Activated naive CD4-positive, alpha-beta T cell treated with anti-CD3 and anti-CD28 coated beads, Interleukin-2, amount 50 U/mL, for 24 hours (primary cell): Measurements from ENCODE around the gene OVOL3.
"Not testable (repeated sequence)": the region's sequence is repeated elsewhere in the genome, so short reads cannot be mapped to it uniquely, and the experiment has no call there.

Experiments used
- H3K27ac Mint-ChIP-seq: one replicate; pipeline ENCODE4 v1.8.0; 2021; ENCODE audit warnings: mild to moderate bottlenecking, mixed read lengths
- H3K27me3 Mint-ChIP-seq: one replicate; pipeline ENCODE4 v1.8.0; 2021; ENCODE audit warnings: mixed read lengths
- H3K36me3 Mint-ChIP-seq: one replicate; pipeline ENCODE4 v1.8.0; 2021; ENCODE audit warnings: mixed read lengths
- H3K4me1 Mint-ChIP-seq: one replicate; pipeline ENCODE4 v1.8.0; 2021; ENCODE audit warnings: mixed read lengths
- H3K4me3 Mint-ChIP-seq: one replicate; pipeline ENCODE4 v1.8.0; 2021; ENCODE audit warnings: mild to moderate bottlenecking, mixed read lengths
- H3K9me3 Mint-ChIP-seq: one replicate; pipeline ENCODE4 v1.8.0; 2021; ENCODE audit warnings: mixed read lengths

Gene OVOL3

DNA sequence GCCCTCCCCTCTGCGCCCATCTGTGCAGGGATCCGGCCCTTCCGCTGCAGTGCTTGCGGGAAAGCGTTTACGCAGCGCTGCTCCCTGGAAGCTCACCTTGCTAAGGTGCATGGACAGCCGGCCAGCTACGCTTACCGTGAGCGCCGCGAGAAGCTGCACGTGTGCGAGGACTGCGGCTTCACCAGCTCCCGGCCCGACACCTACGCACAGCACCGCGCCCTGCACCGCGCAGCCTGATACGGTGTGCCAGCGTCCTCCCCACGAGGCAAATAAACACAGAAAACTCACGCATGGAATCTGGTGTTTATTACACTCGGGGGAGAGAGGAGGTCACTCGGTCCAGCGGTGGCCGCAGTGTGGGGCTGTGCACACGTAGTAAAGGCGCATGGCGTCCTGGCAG, 2.5 kb downstream of the OVOL3 start:
- Mint-ChIP-seq H3K27me3 (no peaks in the 10 kb centered on the region), H3K27ac (no peak overlapping the region), H3K36me3 (peaks cover 7% of the 10 kb centered on the region), H3K4me3 (peak overlapping the region; percentile 89), H3K4me1 (peaks cover 38% of the 10 kb centered on the region), H3K9me3 (no peaks in the 10 kb centered on the region)

DNA sequence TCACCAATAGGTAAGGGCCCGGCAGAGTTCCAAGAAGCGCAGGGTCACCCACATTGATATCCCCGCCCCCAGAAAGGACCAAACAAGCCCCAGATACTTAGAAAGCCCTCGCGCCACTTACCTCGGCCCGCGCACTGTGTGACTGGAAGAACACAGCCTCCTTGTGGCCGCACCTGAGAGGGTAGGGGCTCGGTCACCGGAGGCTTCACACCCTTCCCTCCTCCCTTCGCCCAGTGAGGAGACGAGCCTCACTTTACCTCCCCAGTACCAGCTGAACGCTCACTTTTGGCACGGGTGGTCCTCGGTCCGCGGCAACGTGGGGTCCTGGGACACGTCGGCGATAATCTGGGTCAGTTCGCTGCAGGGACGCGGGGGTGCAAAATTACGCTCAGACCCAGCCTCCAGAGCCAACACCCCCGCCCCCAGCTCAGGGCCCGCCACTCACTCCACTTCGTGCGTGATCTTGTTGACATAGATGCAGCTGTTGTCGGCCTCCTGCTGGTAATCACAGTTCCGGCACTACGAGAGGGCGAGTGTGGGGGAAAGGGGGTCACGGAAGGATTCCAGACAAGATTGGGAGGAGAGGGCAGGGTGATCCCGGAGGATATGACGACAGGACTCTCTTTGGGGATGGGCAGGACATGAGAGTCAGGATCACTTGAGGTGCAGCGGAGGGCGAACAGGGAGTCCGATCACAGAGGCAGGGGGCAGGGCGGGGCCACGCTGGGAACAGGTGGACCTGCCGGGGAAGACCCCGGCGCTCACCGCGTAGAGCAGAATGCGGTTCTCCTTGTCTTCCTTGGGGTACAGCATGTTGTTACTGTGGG, 3.2 kb downstream of the OVOL3 start:
- Mint-ChIP-seq H3K4me3 (peak overlapping the region; percentile 89), H3K27me3 (no peaks in the 10 kb centered on the region), H3K9me3 (no peaks in the 10 kb centered on the region), H3K4me1 (peaks cover 38% of the 10 kb centered on the region), H3K27ac (peak overlapping the region; percentile 99), H3K36me3 (peaks cover 7% of the 10 kb centered on the region)

DNA sequence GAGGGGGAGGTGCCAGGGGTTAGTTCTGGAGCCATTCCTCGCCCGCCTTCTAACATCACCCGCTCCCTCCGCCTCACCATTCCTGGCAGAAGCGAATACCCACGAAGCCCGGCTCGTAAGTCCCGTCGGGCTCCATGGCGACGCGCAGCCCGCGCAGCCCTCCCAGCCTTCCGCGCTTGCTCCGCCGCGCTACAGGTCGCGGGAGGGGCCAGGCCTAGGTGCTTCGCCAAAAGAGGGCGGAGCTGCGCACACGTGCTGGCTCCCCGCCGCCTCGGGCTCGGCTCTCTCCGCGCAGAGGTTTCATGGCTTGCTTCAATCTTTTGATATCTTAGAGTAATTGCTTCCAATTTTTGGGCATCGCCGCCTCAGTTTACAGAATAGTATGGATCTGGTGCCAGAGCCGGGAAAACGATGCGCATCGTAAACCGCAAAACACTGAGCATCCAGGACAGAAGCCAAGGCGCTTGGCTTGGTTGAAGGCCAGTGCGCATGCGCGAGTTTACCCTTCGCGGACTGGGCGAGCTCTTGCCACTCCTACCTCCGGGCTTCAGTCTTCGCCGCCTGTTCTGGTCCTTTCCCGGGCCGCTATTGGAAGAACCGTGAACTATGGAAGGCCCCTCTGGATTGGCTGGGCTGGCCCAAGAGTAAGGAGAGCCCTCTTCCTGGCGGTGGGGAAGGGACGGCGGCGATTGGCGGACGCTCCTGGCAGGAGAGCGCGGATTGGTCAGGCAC, 3.9 kb downstream of the OVOL3 start, which contains the start of gene POLR2I:
POLR2I (minus strand) TSS at position 155 of the 732 bp plus-strand sequence; CDS start at position 136, 19 bp downstream.
- H3K4me1 Mint-ChIP-seq, result peaks cover 39% of the 10 kb centered on the region

DNA sequence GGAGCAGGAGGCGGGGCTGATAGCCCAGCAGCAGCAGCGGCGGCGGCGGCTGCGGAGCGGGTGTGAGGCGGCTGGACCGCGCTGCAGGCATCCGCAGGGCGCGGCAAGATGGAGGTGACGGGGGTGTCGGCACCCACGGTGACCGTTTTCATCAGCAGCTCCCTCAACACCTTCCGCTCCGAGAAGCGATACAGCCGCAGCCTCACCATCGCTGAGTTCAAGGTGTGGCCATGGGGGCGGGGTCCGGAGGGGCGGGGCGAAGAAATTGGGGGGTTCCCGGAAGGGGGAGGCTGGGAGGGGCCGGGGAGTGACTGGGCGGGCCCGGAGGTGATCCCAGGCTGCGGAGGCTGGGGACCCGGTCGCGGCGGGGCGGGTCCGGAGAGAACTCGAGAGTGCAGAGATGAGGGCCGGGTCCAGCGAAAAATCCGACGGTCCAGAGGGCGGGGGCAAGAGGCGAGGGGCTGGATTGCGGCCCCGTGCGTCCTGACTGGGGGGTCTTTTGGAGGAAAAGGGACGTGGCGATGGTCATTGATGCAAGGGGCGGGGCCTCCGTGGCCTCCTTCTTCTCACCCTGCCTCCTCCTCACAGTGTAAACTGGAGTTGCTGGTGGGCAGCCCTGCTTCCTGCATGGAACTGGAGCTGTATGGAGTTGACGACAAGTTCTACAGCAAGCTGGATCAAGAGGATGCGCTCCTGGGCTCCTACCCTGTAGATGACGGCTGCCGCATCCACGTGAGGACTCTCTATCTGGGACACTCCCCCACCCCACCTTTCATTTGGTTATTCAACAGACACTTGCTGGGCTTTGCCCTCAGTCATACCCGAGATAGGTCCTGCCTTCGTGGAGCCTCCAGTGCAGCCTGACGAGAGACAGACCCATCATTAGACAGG, 4.8 kb downstream of the OVOL3 start, which contains the start of gene TBCB:
TBCB (plus strand) TSS at position 16 of the 891 bp plus-strand sequence; CDS start at position 109, 93 bp downstream.
- Mint-ChIP-seq H3K4me1 (peaks cover 42% of the 10 kb centered on the region), H3K27me3 (no peaks in the 10 kb centered on the region), H3K27ac (peak within 1 kb of the TSS; percentile 99), H3K9me3 (no peaks in the 10 kb centered on the region), H3K4me3 (peak within 1 kb of the TSS; percentile 89), H3K36me3 (peaks cover 10% of the 10 kb centered on the region)

More for the DNA sequence above, 3.9 kb downstream of the OVOL3 start, which contains the start of gene POLR2I:
- Mint-ChIP-seq H3K36me3 (peaks cover 8% of the 10 kb centered on the region), H3K27me3 (no peaks in the 10 kb centered on the region), H3K27ac (peak within 1 kb of the TSS; percentile 99), H3K4me3 (peak within 1 kb of the TSS; percentile 89), H3K9me3 (no peaks in the 10 kb centered on the region)

DNA sequence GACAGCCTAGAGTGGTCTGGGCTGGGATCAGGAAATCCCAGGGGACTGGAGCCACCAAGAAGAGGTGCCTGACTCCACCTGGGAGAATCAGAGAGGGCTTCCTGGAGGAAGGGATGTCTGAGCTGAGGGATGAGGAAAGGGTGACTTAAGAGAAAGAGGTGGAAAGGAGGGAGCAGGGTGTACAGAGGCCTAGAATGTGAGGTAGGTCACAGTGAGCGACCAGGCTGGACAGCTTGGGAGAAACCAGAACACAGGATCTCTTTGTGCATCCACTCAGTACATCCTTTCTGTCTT, 5.3 kb downstream of the OVOL3 start:
- Mint-ChIP-seq H3K27ac (no peak overlapping the region), H3K4me1 (peaks cover 42% of the 10 kb centered on the region), H3K4me3 (peak overlapping the region; percentile 89), H3K9me3 (no peaks in the 10 kb centered on the region), H3K27me3 (no peaks in the 10 kb centered on the region), H3K36me3 (peaks cover 10% of the 10 kb centered on the region)

DNA sequence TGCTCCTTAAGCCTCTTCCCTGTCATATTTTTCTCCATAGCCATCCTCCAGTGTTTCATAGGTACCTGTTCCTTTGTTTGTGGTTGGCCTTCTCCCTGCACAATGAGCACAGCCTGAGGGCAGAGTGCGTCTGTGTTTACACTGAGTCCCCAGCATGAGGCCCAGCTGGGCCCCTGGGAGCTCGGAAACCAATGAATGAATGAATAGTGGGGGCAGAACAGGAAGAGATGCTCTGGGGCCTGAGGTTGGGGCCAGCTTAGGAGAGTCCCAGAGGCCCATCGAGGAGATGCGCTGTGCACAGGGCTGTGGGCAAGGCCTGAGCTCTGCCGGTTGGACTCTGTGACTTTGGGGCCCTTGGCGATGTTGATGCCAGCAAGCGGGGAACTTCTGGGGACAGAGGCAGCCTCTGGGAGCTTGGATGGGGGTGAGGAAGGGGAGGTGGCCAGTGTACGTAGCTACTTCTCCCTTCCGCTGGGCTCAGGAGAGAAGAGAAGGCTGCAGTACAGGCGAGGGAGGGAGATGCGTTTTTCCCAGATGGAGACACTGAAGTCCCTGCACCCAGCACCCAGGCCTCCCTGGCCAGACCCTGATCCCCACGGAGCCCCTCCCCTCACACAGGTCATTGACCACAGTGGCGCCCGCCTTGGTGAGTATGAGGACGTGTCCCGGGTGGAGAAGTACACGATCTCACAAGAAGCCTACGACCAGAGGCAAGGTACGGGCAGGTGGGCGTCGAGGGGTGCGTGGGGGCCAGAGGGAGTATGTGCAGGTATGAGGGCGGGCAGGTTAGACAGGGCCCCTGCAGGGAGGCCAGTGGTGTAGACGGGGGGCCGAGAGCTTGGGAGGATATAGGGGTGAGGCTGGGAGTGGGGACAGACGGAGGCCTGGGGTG, 9.4 kb downstream of the OVOL3 start:
- Mint-ChIP-seq H3K27me3 (no peaks in the 10 kb centered on the region), H3K27ac (no peak overlapping the region), H3K36me3 (peaks cover 8% of the 10 kb centered on the region), H3K4me3 (no peak overlapping the region), H3K4me1 (peaks cover 25% of the 10 kb centered on the region), H3K9me3 (no peaks in the 10 kb centered on the region)

DNA sequence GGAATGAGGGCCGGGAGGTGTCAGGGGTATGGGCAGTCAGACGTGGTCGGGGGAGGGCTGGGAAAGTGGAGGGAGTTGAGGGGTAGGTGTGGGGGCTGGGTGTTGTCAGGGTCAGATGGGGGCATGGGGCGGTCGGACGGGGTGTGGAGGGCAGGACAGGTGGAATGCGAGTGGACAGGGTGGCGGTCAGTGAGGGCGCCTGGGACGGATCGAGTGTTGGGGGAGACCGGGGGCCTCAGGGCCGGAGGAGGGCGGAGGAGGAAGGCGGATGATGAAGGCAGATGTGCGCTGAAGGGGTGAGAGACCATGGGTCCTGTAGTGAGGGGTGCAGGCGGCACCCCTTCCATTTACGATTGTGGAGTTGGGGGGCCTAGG, 10.0 kb downstream of the OVOL3 start:
- Mint-ChIP-seq H3K36me3 (peaks cover 13% of the 10 kb centered on the region), H3K9me3 (no peaks in the 10 kb centered on the region), H3K4me1 (peaks cover 30% of the 10 kb centered on the region), H3K4me3 (no peak overlapping the region), H3K27me3 (no peaks in the 10 kb centered on the region), H3K27ac (no peak overlapping the region)

DNA sequence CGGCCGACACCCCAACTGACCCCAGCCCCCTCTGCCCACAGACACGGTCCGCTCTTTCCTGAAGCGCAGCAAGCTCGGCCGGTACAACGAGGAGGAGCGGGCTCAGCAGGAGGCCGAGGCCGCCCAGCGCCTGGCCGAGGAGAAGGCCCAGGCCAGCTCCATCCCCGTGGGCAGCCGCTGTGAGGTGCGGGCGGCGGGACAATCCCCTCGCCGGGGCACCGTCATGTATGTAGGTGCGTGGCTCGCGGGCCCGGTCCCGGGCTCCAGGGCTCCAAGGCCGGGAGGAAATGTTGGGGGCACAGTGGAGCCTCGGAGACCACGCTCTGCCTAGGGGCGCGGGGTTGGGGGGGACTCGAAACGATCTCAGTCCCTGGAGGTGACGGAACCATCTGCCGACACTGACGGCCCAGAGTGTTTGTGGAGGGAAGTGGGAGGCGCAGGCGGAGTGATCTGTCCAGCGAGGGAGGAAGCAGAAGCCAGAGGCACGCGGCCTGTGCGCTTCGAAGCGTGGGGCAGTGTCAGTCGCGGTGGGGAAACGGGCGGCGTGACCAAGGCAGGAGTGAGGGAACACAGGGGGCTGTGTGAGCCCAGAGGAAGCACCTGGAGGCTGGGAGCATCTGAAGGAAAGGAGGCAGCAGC, 10.7 kb downstream of the OVOL3 start:
- Mint-ChIP-seq H3K4me1 (peaks cover 24% of the 10 kb centered on the region), H3K9me3 (no peaks in the 10 kb centered on the region), H3K27me3 (no peaks in the 10 kb centered on the region), H3K27ac (peak overlapping the region; percentile 55), H3K4me3 (no peak overlapping the region), H3K36me3 (peaks cover 13% of the 10 kb centered on the region)

DNA sequence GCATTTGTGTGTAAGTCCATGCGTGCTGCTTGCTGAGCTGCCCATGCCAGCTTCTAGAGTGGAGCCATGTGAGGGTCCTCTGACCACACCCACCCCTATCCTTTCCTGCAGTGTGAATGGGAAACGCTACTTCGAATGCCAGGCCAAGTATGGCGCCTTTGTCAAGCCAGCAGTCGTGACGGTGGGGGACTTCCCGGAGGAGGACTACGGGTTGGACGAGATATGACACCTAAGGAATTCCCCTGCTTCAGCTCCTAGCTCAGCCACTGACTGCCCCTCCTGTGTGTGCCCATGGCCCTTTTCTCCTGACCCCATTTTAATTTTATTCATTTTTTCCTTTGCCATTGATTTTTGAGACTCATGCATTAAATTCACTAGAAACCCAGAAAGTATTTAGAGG, 14.6 kb downstream of the OVOL3 start:
- Mint-ChIP-seq H3K36me3 (peaks cover 7% of the 10 kb centered on the region), H3K4me3 (no peak overlapping the region), H3K9me3 (no peaks in the 10 kb centered on the region), H3K27me3 (no peaks in the 10 kb centered on the region), H3K27ac (peak overlapping the region; percentile 51), H3K4me1 (peaks cover 15% of the 10 kb centered on the region)

DNA sequence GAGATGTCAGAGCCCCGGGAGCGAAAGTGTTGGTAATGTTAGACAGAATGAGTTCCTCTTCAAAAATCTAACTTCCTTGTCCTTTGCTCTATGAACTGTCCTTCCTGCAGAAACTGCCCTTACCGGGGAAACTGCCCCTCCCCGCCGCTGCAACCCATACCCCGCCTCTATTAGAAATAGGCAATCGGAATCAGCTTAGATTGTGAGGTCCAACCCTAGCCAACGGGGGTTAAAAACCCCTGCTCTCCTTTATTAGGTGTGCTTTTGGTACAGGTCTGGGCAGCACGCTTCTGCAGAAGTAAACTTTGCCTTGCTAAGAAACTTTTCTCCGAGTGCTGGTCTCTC, 17.4 kb downstream of the OVOL3 start:
- Mint-ChIP-seq H3K4me3 (peak overlapping the region; percentile 91), H3K36me3 (peaks cover 4% of the 10 kb centered on the region), H3K27ac (peak overlapping the region; percentile 99), H3K9me3 (no peaks in the 10 kb centered on the region), H3K4me1 (peaks cover 29% of the 10 kb centered on the region), H3K27me3 (no peaks in the 10 kb centered on the region)

DNA sequence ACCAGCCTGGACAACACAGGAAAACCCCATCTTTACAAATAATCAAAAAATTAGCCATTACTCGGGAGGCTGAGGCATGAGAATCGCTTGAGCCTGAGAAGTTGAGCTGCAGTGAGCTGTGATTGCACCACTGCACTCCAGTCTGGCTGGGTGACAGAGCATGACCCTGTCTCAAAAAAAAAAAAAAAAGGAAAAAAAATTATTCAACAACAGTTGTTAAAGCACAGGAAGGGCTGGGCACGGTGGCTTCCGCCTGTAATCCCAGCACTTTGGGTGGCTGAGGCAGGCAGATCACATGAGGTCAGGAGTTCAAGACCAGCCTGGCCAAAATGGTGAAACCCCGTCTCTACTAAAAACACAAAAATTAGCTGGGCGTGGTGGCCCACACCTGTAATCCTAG, 20.3 kb downstream of the OVOL3 start:
- H3K9me3 Mint-ChIP-seq, H3K27me3 Mint-ChIP-seq, H3K27ac Mint-ChIP-seq, H3K36me3 Mint-ChIP-seq, H3K4me3 Mint-ChIP-seq: not testable (repeated sequence)
- peaks cover 26% of the 10 kb centered on the region for H3K4me1 Mint-ChIP-seq

DNA sequence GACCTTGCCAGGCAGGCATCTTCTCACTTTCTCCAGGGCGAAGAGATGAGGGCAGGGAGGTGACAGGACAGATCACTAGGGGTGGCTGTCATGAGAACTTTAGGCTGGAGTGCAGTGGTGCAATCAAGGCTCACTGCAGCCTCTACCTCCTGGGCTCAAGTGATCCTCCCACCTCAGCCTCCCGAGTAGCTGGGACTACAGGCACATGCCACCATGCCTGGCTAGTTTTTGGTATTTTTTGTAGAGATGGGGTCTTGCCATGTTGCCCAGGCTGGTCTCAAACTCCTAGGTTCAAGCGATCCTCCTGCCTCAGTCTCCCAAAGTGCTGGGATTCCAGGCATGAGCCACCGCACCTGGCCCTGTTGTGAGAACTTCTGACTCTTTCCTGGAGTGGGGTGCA, 23.9 kb downstream of the OVOL3 start:
- H3K27ac Mint-ChIP-seq, H3K4me3 Mint-ChIP-seq, H3K36me3 Mint-ChIP-seq, H3K9me3 Mint-ChIP-seq, H3K27me3 Mint-ChIP-seq: not testable (repeated sequence)
- peaks cover 16% of the 10 kb centered on the region for H3K4me1 Mint-ChIP-seq

DNA sequence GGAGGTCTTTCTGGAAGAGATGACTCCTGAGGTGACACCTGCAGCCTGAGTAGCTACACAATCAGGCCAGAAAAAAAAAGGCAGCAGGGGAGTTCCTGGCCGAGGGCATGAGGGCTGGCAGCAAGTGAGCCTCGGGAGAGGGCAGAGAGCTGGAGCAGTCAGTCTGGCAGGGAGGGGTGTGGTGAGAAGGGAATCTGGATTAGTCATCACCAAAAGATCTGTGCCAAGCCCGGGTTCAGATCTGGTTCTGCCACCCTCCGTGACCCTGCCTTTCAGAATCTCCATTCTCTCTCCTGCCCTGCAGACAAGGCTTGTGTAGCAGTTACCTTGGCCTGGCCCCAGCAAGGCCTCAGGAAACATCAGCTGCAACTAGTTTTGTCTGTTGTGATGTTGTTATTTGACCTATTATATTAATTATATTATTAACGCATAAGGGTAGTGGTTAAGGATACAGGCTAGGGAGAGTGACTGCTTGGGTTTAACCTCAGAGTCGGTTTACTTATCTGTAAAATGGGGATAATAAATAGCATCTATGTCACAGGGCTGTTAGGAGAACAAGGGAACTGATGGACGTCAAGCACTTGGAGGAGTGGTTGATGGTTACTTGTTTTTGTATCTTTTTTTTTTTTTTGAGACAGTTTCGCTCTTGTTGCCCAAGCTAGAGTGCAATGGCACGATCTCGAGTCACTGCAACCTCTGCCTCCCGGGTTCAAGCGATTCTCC, 26.2 kb downstream of the OVOL3 start:
- Mint-ChIP-seq H3K27ac (peak overlapping the region; percentile 84), H3K4me1 (peaks cover 21% of the 10 kb centered on the region), H3K27me3 (no peaks in the 10 kb centered on the region), H3K9me3 (no peaks in the 10 kb centered on the region), H3K36me3 (peaks cover 4% of the 10 kb centered on the region), H3K4me3 (no peak overlapping the region)

DNA sequence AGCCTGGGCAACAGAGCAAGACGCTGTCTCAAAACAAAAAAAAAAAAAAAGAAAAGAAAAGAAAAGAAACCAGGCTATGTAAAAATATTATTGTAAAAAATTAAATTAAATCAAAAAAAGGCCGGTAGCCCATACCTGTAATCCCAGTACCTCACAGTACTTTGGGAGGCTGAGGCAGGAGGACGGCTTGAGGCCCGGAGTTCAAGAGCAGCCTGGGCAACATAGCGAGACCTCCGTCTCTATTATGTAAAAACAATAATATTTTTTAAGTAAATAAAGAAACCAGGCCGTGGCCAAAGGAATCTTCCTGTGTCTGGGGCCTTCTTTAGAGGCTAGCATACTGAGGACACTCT, 28.2 kb downstream of the OVOL3 start:
- no peak overlapping the region for H3K27ac Mint-ChIP-seq
- peak overlapping the region; percentile 87 for H3K4me3 Mint-ChIP-seq
- peaks cover 8% of the 10 kb centered on the region for H3K36me3 Mint-ChIP-seq

More for the DNA sequence above, 28.2 kb downstream of the OVOL3 start:
- Mint-ChIP-seq H3K9me3 (no peaks in the 10 kb centered on the region), H3K27me3 (no peaks in the 10 kb centered on the region), H3K4me1 (peaks cover 17% of the 10 kb centered on the region)
